Upper lobe of left lung (tissue), 6 donors: ENCODE results near the gene MICA. TPM values are rescaled to one million over a fixed set of nuclear protein-coding genes. Genes with fewer than 3 reads are reported as not detected.
"Not testable (repeated sequence)": the region's sequence is repeated elsewhere in the genome, so short reads cannot be mapped to it uniquely, and the experiment has no call there.

ENCODE experiments used
- ATAC-seq, 2 donors: fragments of 200-7000 bp; cut with Tn5 transposase; one replicate each; pipeline ENCODE4 v1.9.1; 2022; ENCODE audit warnings: mild to moderate bottlenecking in 2 of 2, moderate library complexity in 2 of 2; ENCODE audit not compliant: low FRiP score in 2 of 2
- DNase-seq, 2 donors: peaks; one replicate each; pipeline ENCODE4 v3.0.0-alpha.2; 2019 to 2020
- H3K27ac ChIP-seq, 4 donors: fragments of 200-600 bp; sonication (generic); one replicate each; pipeline ENCODE4 v1.5.1; 2016 to 2019
- H3K27me3 ChIP-seq, 4 donors: fragments of 200-600 bp; sonication (generic); one replicate each; pipeline ENCODE4 v1.5.1; 2017 to 2019
- H3K36me3 ChIP-seq, 4 donors: fragments of 200-600 bp; sonication (generic); one replicate each; pipeline ENCODE4 v1.5.1; 2016 to 2019
- H3K4me1 ChIP-seq, 4 donors: fragments of 200-600 bp; sonication (generic); one replicate each; pipeline ENCODE4 v1.5.1; 2018 to 2019
- H3K4me3 ChIP-seq, 4 donors: fragments of 200-600 bp; sonication (generic); one replicate each; pipeline ENCODE4 v1.5.1; 2017 to 2019; ENCODE audit warnings: mild to moderate bottlenecking in 2 of 4, moderate library complexity in 1 of 4
- H3K9me3 ChIP-seq, 4 donors: fragments of 200-600 bp; sonication (generic); one replicate each; pipeline ENCODE4 v1.5.1; 2018 to 2019
- EP300 ChIP-seq, 4 donors: sonication (generic); formaldehyde crosslinking; IDR thresholded peaks; one replicate each; pipeline ENCODE4 v1.5.1; 2017; ENCODE audit warnings: antibody characterized with exemption in 4 of 4, control low read depth in 2 of 4
- POLR2A ChIP-seq, 4 donors: fragments of 450-650 bp; IDR thresholded peaks; one replicate each; pipeline ENCODE4 v1.5.1; 2016 to 2017; ENCODE audit warnings: antibody characterized with exemption in 4 of 4, mild to moderate bottlenecking in 2 of 4
- POLR2AphosphoS5 ChIP-seq, 2 donors: sonication (generic); formaldehyde crosslinking; IDR thresholded peaks; one replicate each; pipeline ENCODE4 v1.5.1; 2017; ENCODE audit warnings: antibody characterized with exemption in 2 of 2
- WGBS, 2 donors: methylation state at CpG; one replicate each; pipeline ENCODE4 v1.1.5; 2017 to 2018; 5-methylcytosine and 5-hydroxymethylcytosine counted together
- total RNA-seq, 6 donors: library from RNA; depleted of rRNA in 4 of 6; stranded (reverse); fragments of >200 nt in 4 of 6; gene quantifications; one replicate each; pipeline versions ENCODE4 v1.1.0 to v1.2.1, GENCODE V29; 2016 to 2021
- TF ChIP-seq, protein P1 (sequence below), 6 experiments: fragments of 450-650 bp in 4 of 6; fragments of 200-600 bp in 2 of 6; sonication (generic) in 2 of 6; IDR thresholded peaks; one replicate each; pipeline ENCODE4 v1.5.1; 2016 to 2019; ENCODE audit warnings: antibody characterized with exemption in 6 of 6
- donor health status: DM: no; HTN: no; CAD: no; lungs with moderate emphysema.
- donor health status: DM: no; HTN: yes; CAD: no; lungs with severe emphysema.

The MICA gene
- total RNA-seq, 6 donors from 2014 or later, result 21.6 to 81.7 (median 31.4) TPM

DNA sequence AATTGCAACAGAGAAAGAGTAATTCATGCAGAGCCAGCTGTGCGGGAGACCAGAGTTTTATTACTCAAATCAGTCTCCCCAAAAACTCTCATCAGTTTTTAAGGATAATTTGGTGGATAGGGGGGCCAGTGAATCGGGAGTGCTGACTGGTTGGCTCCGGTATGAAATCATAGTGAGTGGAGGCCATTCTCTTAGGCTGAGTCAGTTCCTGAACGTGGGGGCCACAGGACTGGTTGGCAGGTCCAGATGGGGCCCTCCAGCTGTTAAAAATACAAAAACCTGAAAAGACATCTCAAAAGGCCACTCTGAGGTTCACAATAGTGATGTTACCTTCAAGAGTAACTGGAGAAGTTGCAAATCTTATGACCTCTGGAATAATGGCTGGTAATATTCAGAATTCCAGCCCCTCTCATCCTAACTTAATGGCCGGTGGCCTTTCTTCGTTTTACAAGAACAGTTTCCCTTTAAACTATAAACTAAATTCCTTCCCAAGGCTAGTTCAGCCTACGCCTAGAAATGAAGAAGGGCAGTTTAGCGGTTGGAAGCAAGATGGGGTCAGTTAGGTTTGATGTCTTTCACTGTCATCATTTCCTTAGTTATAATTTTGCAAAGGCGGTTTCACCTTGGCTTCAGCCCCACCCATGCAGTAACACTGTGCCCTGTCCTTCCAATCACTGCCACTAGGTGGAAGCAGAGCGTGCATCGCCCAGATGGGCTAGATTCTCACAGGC lies 6.8 kb upstream of the MICA start:
- peak; percentile 63 to 64 for ATAC-seq
- H3K36me3 ChIP-seq, result peaks cover 0 to 16% (median 0%) of the 10 kb centered on the region in 4 donors

GRCh38 chr6:31397153-31397499 lies 6.3 kb upstream of the MICA start:
- H3K4me3 ChIP-seq, H3K9me3 ChIP-seq, ATAC-seq, H3K27ac ChIP-seq, H3K27me3 ChIP-seq, DNase-seq: not testable (repeated sequence)
- peaks cover 0 to 16% (median 0%) of the 10 kb centered on the region in 4 donors for H3K36me3 ChIP-seq
- H3K4me1 ChIP-seq, result peaks cover 18 to 43% (median 25%) of the 10 kb centered on the region in 4 donors
- 30% methylated on average over 8 of the region's 8 CpGs for WGBS, 2 donors

More for the DNA sequence above, 6.8 kb upstream of the MICA start:
- Histone ChIP-seq H3K27me3 (no peaks in the 10 kb centered on the region), H3K27ac (no peak overlapping the region), H3K4me3 (no peak overlapping the region), H3K9me3 (no peaks in the 10 kb centered on the region), H3K4me1 (peaks cover 13 to 38% (median 20%) of the 10 kb centered on the region in 4 donors)
- peak in 1 of 2 donors; percentile 84 for DNase-seq
- TF ChIP-seq, protein P1, sequence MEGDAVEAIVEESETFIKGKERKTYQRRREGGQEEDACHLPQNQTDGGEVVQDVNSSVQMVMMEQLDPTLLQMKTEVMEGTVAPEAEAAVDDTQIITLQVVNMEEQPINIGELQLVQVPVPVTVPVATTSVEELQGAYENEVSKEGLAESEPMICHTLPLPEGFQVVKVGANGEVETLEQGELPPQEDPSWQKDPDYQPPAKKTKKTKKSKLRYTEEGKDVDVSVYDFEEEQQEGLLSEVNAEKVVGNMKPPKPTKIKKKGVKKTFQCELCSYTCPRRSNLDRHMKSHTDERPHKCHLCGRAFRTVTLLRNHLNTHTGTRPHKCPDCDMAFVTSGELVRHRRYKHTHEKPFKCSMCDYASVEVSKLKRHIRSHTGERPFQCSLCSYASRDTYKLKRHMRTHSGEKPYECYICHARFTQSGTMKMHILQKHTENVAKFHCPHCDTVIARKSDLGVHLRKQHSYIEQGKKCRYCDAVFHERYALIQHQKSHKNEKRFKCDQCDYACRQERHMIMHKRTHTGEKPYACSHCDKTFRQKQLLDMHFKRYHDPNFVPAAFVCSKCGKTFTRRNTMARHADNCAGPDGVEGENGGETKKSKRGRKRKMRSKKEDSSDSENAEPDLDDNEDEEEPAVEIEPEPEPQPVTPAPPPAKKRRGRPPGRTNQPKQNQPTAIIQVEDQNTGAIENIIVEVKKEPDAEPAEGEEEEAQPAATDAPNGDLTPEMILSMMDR (IDR thresholded peaks at IDR 0.05), result peak; percentile 71 to 95 (median 84)
- TF ChIP-seq POLR2AphosphoS5 (IDR thresholded peaks at IDR 0.05), result no peak
- 43 to 47% methylated on average over 9 to 11 of the region's 11 CpGs for WGBS, 2 donors

GRCh38 chr6:31397901-31398525 lies 5.4 kb upstream of the MICA start:
- WGBS, 2 donors, result 84 to 88% methylated on average over 8 to 10 of the region's 10 CpGs
- DNase-seq, result no peak
- Histone ChIP-seq H3K27me3 (no peaks in the 10 kb centered on the region), H3K4me1 (peaks cover 24 to 52% (median 32%) of the 10 kb centered on the region in 4 donors), H3K4me3 (no peak overlapping the region), H3K36me3 (peaks cover 0 to 16% (median 0%) of the 10 kb centered on the region in 4 donors), H3K9me3 (no peaks in the 10 kb centered on the region), H3K27ac (no peak overlapping the region)
- no peak for ATAC-seq
- no peak for TF ChIP-seq POLR2A (IDR thresholded peaks at IDR 0.05)
- TF ChIP-seq EP300 (IDR thresholded peaks at IDR 0.05), result no peak
- TF ChIP-seq, protein P1 (IDR thresholded peaks at IDR 0.05), result no peak
- no peak for TF ChIP-seq POLR2AphosphoS5 (IDR thresholded peaks at IDR 0.05)

GRCh38 chr6:31399589-31400466 lies 3.6 kb upstream of the MICA start:
- 0% methylated on average over 32 to 50 of the region's 57 CpGs for WGBS, 2 donors
- Histone ChIP-seq H3K4me3 (peak overlapping the region; percentile 75 to 87 (median 81)), H3K4me1 (peaks cover 30 to 64% (median 43%) of the 10 kb centered on the region in 4 donors), H3K36me3 (peaks cover 0 to 3% (median 0%) of the 10 kb centered on the region in 4 donors), H3K27ac (peak overlapping the region; percentile 94 to 100 (median 98)), H3K27me3 (no peaks in the 10 kb centered on the region), H3K9me3 (no peaks in the 10 kb centered on the region)
- ATAC-seq (peak; percentile 92), DNase-seq (peak; percentile 94)
- TF ChIP-seq POLR2A (IDR thresholded peaks at IDR 0.05), result peak in 3 of 4 donors; percentile 27 to 68 (median 56)
- TF ChIP-seq, protein P1 (IDR thresholded peaks at IDR 0.05), result peak; percentile 83 to 93 (median 90)
- no peak for TF ChIP-seq EP300 (IDR thresholded peaks at IDR 0.05)
- peak; percentile 28 to 83 for TF ChIP-seq POLR2AphosphoS5 (IDR thresholded peaks at IDR 0.05)
